IMR-90 (cell line): Measurements from ENCODE around the gene TFEB. TPM values are rescaled to one million over a fixed set of nuclear protein-coding genes. Genes with fewer than 3 reads are reported as not detected.

Source experiments
- ATAC-seq: fragments of 200-7000 bp; cut with Tn5 transposase; 2 replicates; pipeline ENCODE4 v1.9.1; 2020; ENCODE audit warnings: low read depth, mild to moderate bottlenecking, moderate library complexity
- BruUV-seq: library from RNA; stranded (reverse); fragments of 400-500 nt; replicated peaks from 2 replicates; lab custom pipeline; 2021; lab: Mats Ljungman, UMichigan
- CTCF ChIA-PET: fragments of 300-600 bp; formaldehyde crosslinking; extraction: SDS; loops from one replicate; lab custom pipeline; 2021; ENCODE audit warnings: antibody characterized with exemption; lab: Yijun Ruan, JAX
- POLR2A ChIA-PET: fragments of 300-600 bp; sonication (Branson Sonifier 250); formaldehyde crosslinking; loops from one replicate; lab custom pipeline; 2022; ENCODE audit warnings: antibody characterized with exemption; ENCODE audit not compliant: unreplicated experiment; lab: Charles Lee
- DNase-seq: peaks from one replicate; pipeline ENCODE4 v3.0.0; 2013
- H2AFZ ChIP-seq: replicated peaks from 2 replicates; pipeline ENCODE3; 2013; ENCODE audit warnings: low read length, mild to moderate bottlenecking; ENCODE audit not compliant: poor library complexity
- H2AK5ac ChIP-seq: 2 replicates; pipeline ENCODE4 v1.6.1; 2013; ENCODE audit warnings: low read depth, low read length, inconsistent platforms
- H2AK9ac ChIP-seq: replicated peaks from 2 replicates; pipeline ENCODE3; 2013; ENCODE audit warnings: mild to moderate bottlenecking, low read depth, low read length, moderate library complexity; ENCODE audit not compliant: poor library complexity
- H2BK120ac ChIP-seq: 2 replicates; pipeline ENCODE4 v1.6.1; 2013; ENCODE audit warnings: low read depth, low read length, inconsistent platforms
- H2BK15ac ChIP-seq: 3 replicates; pipeline ENCODE4 v1.6.1; 2013; ENCODE audit warnings: low read depth, low read length, inconsistent platforms
- H2BK20ac ChIP-seq: 2 replicates; pipeline ENCODE4 v1.6.1; 2013; ENCODE audit warnings: low read depth, mild to moderate bottlenecking, inconsistent platforms, low read length, moderate library complexity
- H2BK5ac ChIP-seq: 2 replicates; pipeline ENCODE4 v1.6.1; 2013; ENCODE audit warnings: mild to moderate bottlenecking, low read depth, low read length, inconsistent platforms; ENCODE audit not compliant: poor library complexity, severe bottlenecking
- H3K14ac ChIP-seq: replicated peaks from 2 replicates; pipeline ENCODE4 v1.6.1; 2013; ENCODE audit warnings: low read depth, low read length, inconsistent platforms
- H3K18ac ChIP-seq: 2 replicates; pipeline ENCODE4 v1.6.1; 2013; ENCODE audit warnings: low read depth, low read length, control low read depth
- H3K23ac ChIP-seq: 2 replicates; pipeline ENCODE4 v1.6.1; 2013; ENCODE audit warnings: low read depth, low read length, inconsistent platforms
- H3K27ac ChIP-seq: 2 replicates; pipeline ENCODE4 v1.5.1; 2013; ENCODE audit warnings: mild to moderate bottlenecking, control low read depth, low read length; ENCODE audit not compliant: insufficient read depth
- H3K27me3 ChIP-seq: 2 replicates; pipeline ENCODE4 v1.6.1; 2013; ENCODE audit warnings: low read length; ENCODE audit not compliant: control insufficient read depth, insufficient read depth
- H3K36me3 ChIP-seq: 2 replicates; pipeline ENCODE4 v1.6.1; 2013; ENCODE audit warnings: low read length, mixed read lengths; ENCODE audit not compliant: control insufficient read depth, insufficient read depth
- H3K4ac ChIP-seq: 2 replicates; pipeline ENCODE4 v1.6.1; 2013; ENCODE audit warnings: low read depth, low read length, inconsistent platforms
- H3K4me1 ChIP-seq: 2 replicates; pipeline ENCODE4 v1.6.1; 2013; ENCODE audit warnings: low read length, mixed read lengths; ENCODE audit not compliant: control insufficient read depth, insufficient read depth
- H3K4me2 ChIP-seq: 2 replicates; pipeline ENCODE4 v1.6.1; 2013; ENCODE audit warnings: low read depth, mild to moderate bottlenecking, control low read depth, low read length, moderate library complexity
- H3K4me3 ChIP-seq: 2 replicates; pipeline ENCODE4 v1.5.1; 2013; ENCODE audit warnings: low read depth, mild to moderate bottlenecking, control low read depth, low read length, moderate library complexity; ENCODE audit not compliant: insufficient read depth
- H3K56ac ChIP-seq: 2 replicates; pipeline ENCODE4 v1.6.1; 2013; ENCODE audit warnings: low read length, inconsistent platforms; ENCODE audit not compliant: insufficient read depth; ENCODE audit errors: extremely low read depth
- H3K79me1 ChIP-seq, 2 experiments: 2 replicates each; pipeline ENCODE4 v1.6.1; 2013; ENCODE audit warnings: low read length in 2 of 2, inconsistent platforms in 1 of 2, low read depth in 1 of 2
- H3K9ac ChIP-seq: 2 replicates; pipeline ENCODE4 v1.6.1; 2013; ENCODE audit warnings: low read depth, low read length, control low read depth
- H3K9me1 ChIP-seq: 2 replicates; pipeline ENCODE4 v1.6.1; 2013; ENCODE audit warnings: low read length, inconsistent platforms; ENCODE audit not compliant: insufficient read depth
- H3K9me3 ChIP-seq: 2 replicates; pipeline ENCODE4 v1.6.1; 2013; ENCODE audit warnings: low read length; ENCODE audit not compliant: control insufficient read depth, insufficient read depth
- H4K20me1 ChIP-seq: 2 replicates; pipeline ENCODE4 v1.6.1; 2013; ENCODE audit warnings: low read length, inconsistent platforms; ENCODE audit not compliant: insufficient read depth
- H4K5ac ChIP-seq: 2 replicates; pipeline ENCODE4 v1.6.1; 2013; ENCODE audit warnings: mild to moderate bottlenecking, low read depth, low read length, control low read depth
- H4K8ac ChIP-seq, 2 experiments: 2 replicates each; pipeline ENCODE4 v1.6.1; 2013; ENCODE audit warnings: low read depth in 2 of 2, low read length in 2 of 2, control low read depth in 1 of 2, inconsistent platforms in 1 of 2
- H4K91ac ChIP-seq: 2 replicates; pipeline ENCODE4 v1.6.1; 2013; ENCODE audit warnings: low read depth, low read length, inconsistent platforms; ENCODE audit not compliant: insufficient read depth
- NFE2L2 ChIP-seq: fragments of 150-350 bp; IDR thresholded peaks from 2 replicates; pipeline ENCODE4 v1.6.1; 2016; ENCODE audit warnings: low read depth, mild to moderate bottlenecking, low read length
- WGBS, 2 experiments: methylation state at CpG; one replicate each; pipeline versions ENCODE4 v1.1.5 to v1.1.7; 2013; ENCODE audit warnings: missing lambda C conversion rate in 2 of 2; ENCODE audit not compliant: insufficient read length in 1 of 2; ENCODE audit errors: extremely low coverage in 2 of 2; 5-methylcytosine and 5-hydroxymethylcytosine counted together
- dilution Hi-C: fragments of 300-500 bp; cut with HindIII; formaldehyde crosslinking; loops from one replicate; pipeline ENCODE4 v1.14.3; 2018; ENCODE audit warnings: low sequenced_read_pairs; ENCODE audit not compliant: unreplicated experiment
- in situ Hi-C: fragments of 300-500 bp; cut with MboI; formaldehyde crosslinking; loops from 3 replicates; pipeline ENCODE4 v1.14.3; 2019; ENCODE audit warnings: low sequenced_read_pairs, inconsistent platforms, mixed read lengths
- intact Hi-C: fragments of 100-400 bp; cut with micrococcal nuclease; formaldehyde crosslinking; loops from 2 replicates; pipeline ENCODE4 v1.10.0; 2022
- polyA plus RNA-seq, 3 experiments: library from polyadenylated mRNA; depleted of rRNA; stranded (reverse); fragments of >200 nt; gene quantifications; 2 replicates each; pipeline ENCODE4 v1.2.3, GENCODE V29; 2012; ENCODE audit warnings: low replicate concordance in 1 of 3
- total RNA-seq: library from RNA; depleted of rRNA; stranded (reverse); fragments of >200 nt; gene quantifications from 2 replicates; pipeline ENCODE4 v1.2.3, GENCODE V29; 2012

TFEB gene
- total and polyA plus RNA-seq, 2 of the 4 experiments (the other 2 are of a cell fraction), result 4.5 to 4.9 TPM

DNA sequence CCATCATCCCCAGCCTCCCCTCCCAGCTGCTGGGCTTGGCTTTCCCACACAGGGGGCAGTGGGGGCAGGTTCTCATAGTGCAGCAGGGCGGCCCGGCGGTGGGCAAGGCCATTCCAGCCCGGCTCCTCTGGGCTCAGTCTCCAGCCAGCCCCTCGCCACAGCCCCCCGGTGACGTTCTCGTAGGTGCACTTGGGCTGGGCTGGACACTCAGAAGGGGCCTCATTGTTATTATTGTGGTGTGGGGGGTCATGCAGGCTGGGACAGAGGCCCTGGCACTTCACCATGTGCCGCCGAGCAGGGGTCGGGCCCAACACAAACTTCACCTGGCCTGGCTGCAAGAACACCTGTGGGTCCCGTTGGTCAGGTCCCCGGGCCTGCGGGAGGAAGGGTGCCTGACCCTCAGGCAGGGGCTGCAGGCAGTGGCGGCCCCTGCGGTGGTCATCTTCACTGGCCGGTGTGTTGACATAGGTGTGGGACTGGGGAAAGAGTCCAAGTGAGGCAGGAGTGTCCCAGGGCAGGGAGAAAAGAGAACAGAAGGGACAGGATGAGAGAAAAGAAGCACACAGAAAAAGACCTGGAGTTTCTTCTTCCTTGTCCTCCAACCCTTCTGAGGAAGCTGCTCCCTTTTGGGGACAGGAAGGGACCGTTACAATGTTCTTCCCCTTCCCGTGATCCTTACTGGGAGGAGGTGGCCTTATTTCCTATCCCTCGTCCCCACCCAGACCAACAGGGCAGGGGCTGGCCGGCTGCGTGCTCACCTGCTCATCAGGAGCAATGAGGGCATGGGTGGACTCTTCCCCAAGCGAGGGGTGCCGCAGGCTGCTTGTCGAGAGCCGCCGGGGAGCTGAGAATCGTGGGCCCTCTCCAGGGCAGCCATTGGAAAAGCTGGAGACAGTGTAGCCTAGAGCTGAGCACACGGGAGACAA lies 35.9 kb upstream of the TFEB start:
- H2BK15ac ChIP-seq, result no peak overlapping the region
- TF ChIP-seq NFE2L2, result no peak
- no peak overlapping the region for H3K18ac ChIP-seq
- in situ Hi-C loops, result no loop called here
- H3K4me1 ChIP-seq, result peaks cover 5% of the 10 kb centered on the region; the same call in 1 of the 2 replicates
- no peak overlapping the region for H3K14ac ChIP-seq
- no peak overlapping the region for H3K4ac ChIP-seq
- no peak for DNase-seq
- intact Hi-C loops, result no loop called here
- no peak overlapping the region for H4K8ac ChIP-seq
- no peak overlapping the region for H3K56ac ChIP-seq
- POLR2A ChIA-PET, result no interaction called here
- H3K9me1 ChIP-seq, result no peaks in the 10 kb centered on the region
- no peak overlapping the region for H3K9ac ChIP-seq
- no peak for ATAC-seq
- no peak overlapping the region for H2BK120ac ChIP-seq
- no TSS peak for BruUV-seq
- no peaks in the 10 kb centered on the region for H3K79me1 ChIP-seq
- no peak overlapping the region for H2AFZ ChIP-seq
- H4K5ac ChIP-seq, result no peak overlapping the region
- no peak overlapping the region for H4K91ac ChIP-seq
- no peaks in the 10 kb centered on the region for H3K9me3 ChIP-seq
- 92% methylated on average over 9 of the region's 29 CpGs; no CpG with 5 or more reads in 1 of the 2 experiments for WGBS, 2 experiments
- CTCF ChIA-PET, result no interaction called here
- H2AK9ac ChIP-seq, result no peak overlapping the region
- H2AK5ac ChIP-seq, result no peak overlapping the region
- no peaks in the 10 kb centered on the region for H3K27me3 ChIP-seq
- H2BK20ac ChIP-seq, result no peak overlapping the region
- H3K23ac ChIP-seq, result no peak overlapping the region
- peaks cover 39% of the 10 kb centered on the region for H3K36me3 ChIP-seq
- no peak overlapping the region for H3K4me3 ChIP-seq
- no peak overlapping the region for H2BK5ac ChIP-seq
- H4K20me1 ChIP-seq, result no peaks in the 10 kb centered on the region
- dilution Hi-C loops, result no loop called here
- no peak overlapping the region for H3K27ac ChIP-seq
- H3K4me2 ChIP-seq, result no peak overlapping the region
